Measurements from ENCODE around the gene AOPEP. TPM values are rescaled to one million over a fixed set of nuclear protein-coding genes. Genes with fewer than 3 reads are reported as not detected.
A peak's percentile ranks its signal among the peaks of the same experiment; 100 is the strongest.

The AOPEP gene
- total and polyA plus RNA-seq, 9 of the 15 experiments (the other 6 are each of a cell fraction or from before 2014, with no cell fraction given): 4.5 to 19.3 (median 13.5) TPM

DNA sequence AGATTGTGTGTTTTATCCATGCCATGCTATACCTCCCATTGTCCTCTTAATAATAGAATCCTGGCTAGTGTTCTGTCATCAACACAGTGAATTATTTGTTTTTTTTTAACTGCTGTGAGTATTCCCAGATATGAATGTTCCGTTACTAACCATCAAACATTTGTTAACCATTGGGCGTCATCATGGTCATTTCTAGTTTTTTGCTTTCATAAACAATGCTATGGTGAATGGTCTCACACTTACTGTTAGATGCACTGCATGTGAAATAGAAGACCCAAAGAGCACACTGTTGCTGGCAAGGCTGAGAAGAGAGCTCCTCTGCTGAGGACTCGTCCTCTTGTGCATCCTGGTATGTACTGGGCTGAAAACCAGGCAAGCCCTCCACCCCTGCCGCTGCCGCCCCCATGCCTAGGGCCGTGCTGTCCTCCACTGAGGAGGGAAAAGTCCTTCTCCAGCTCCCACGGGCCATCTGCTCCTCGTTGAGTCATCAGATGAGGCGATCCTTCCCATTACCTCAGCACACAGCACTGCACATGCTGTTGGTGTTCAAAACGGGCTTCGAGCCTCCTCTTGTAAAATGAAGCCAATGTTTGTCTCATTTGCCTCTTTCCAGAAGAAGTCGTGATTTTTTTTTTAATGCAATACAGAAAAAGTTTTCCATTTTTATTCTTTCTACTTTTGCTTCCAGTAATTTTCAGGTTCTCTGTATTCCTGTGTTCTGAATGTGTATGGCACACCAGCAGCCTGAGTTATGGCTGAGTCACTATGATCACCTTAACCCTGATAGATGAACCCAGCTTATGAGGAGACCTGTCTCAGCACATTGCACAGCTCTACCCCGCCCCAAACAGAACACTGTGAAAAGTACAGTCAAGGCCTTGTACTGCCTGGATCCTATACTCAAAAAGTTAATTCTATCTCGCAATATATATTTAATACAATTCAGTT, 219.0 kb downstream of the AOPEP start (continued):
- TF ChIP-seq, protein P1, sequence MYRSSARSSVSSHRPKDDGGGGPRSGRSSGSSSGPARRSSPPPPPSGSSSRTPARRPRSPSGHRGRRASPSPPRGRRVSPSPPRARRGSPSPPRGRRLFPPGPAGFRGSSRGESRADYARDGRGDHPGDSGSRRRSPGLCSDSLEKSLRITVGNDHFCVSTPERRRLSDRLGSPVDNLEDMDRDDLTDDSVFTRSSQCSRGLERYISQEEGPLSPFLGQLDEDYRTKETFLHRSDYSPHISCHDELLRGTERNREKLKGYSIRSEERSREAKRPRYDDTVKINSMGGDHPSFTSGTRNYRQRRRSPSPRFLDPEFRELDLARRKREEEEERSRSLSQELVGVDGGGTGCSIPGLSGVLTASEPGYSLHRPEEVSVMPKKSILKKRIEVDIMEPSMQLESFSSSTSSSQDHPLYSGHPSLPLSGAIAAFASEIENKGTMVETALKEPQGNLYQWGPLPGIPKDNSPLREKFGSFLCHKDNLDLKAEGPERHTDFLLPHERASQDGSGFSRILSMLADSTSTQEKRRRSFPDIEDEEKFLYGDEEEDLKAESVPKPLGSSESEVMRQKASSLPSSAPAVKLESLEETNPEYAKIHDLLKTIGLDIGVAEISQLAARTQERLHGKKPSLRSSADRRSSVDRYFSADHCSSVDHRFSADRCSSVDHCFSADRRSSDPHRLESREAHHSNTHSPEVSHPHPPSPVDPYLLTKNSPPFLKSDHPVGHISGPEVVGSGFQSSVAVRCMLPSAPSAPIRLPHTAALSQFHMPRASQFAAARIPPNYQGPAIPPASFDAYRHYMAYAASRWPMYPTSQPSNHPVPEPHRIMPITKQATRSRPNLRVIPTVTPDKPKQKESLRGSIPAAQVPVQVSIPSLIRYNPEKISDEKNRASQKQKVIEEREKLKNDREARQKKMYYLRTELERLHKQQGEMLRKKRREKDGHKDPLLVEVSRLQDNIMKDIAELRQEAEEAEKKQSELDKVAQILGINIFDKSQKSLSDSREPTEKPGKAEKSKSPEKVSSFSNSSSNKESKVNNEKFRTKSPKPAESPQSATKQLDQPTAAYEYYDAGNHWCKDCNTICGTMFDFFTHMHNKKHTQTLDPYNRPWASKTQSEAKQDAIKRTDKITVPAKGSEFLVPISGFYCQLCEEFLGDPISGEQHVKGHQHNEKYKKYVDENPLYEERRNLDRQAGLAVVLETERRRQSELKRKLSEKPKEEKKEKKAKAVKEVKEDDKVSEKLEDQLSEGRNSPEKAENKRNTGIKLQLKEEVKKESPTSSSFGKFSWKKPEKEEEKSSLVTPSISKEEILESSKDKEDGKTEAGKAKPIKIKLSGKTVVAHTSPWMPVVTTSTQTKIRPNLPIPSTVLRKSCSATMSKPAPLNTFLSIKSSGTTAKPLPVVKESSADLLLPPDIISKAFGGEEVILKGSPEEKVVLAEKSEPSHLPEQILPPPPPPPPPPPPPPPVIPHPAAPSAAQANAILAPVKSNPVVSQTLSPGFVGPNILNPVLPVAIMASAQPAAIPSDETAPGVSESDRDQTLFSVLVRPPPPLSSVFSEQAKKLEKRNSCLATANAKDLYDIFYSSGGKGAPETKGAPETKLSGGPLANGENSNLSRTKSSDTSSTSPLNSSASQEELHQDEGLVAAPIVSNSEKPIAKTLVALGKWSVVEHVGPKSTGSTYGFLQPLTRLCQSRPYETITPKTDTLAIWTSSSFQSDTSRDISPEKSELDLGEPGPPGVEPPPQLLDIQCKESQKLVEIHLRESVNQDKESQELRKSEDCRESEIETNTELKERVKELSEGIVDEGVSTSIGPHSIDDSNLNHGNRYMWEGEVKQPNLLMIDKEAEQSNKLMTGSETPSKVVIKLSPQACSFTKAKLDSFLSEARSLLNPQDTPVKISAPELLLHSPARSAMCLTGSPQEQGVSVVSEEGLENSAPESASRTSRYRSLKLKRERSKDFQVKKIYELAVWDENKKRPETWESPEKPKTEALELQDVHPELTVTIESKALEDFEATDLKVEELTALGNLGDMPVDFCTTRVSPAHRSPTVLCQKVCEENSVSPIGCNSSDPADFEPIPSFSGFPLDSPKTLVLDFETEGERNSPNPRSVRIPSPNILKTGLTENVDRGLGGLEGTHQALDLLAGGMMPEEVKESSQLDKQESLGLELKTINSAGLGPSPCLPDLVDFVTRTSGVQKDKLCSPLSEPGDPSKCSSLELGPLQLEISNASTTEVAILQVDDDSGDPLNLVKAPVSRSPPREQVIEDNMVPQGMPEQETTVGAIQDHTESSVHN (IDR thresholded peaks at IDR 0.05; ENCODE audit: borderline replicate concordance in 1 of 2, low read depth in 1 of 2): no peak
- TF ChIP-seq SLC30A9 (CRISPR knock-in tag; IDR thresholded peaks at IDR 0.05) (no peak), ERF (CRISPR knock-in tag; IDR thresholded peaks at IDR 0.05) (no peak), ZNF217 (CRISPR knock-in tag; IDR thresholded peaks at IDR 0.05) (no peak), LEF1 (IDR thresholded peaks at IDR 0.05) (no peak), SMAD4 (CRISPR knock-in tag; conservative IDR thresholded peaks at IDR 0.05) (no peak), FUS (optimal IDR thresholded peaks at IDR 0.05; ENCODE audit: low read depth, low read length) (no peak), DACH1 (IDR thresholded peaks at IDR 0.05; ENCODE audit: partially characterized antibody) (no peak), IFI16 (CRISPR knock-in tag; IDR thresholded peaks at IDR 0.05) (no peak), SMARCE1 (IDR thresholded peaks at IDR 0.05) (peak; percentile 41; the same call in 1 of the 2 replicates), CREB1 (IDR thresholded peaks at IDR 0.05) (no peak), CREB1 (CRISPR knock-in tag; IDR thresholded peaks at IDR 0.05) (no peak), FOSL1 (tag; conservative IDR thresholded peaks at IDR 0.05) (peak; percentile 76), NFIX (CRISPR knock-in tag; IDR thresholded peaks at IDR 0.05; ENCODE audit: low read depth) (no peak), KHSRP (IDR thresholded peaks at IDR 0.05) (no peak), SRSF1 (IDR thresholded peaks at IDR 0.05; ENCODE audit: low read depth, low read length) (no peak)
- TF ChIP-seq, protein P2, sequence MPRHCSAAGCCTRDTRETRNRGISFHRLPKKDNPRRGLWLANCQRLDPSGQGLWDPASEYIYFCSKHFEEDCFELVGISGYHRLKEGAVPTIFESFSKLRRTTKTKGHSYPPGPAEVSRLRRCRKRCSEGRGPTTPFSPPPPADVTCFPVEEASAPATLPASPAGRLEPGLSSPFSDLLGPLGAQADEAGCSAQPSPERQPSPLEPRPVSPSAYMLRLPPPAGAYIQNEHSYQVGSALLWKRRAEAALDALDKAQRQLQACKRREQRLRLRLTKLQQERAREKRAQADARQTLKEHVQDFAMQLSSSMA (CRISPR knock-in tag; IDR thresholded peaks at IDR 0.05): no peak
- TF ChIP-seq, protein P3, sequence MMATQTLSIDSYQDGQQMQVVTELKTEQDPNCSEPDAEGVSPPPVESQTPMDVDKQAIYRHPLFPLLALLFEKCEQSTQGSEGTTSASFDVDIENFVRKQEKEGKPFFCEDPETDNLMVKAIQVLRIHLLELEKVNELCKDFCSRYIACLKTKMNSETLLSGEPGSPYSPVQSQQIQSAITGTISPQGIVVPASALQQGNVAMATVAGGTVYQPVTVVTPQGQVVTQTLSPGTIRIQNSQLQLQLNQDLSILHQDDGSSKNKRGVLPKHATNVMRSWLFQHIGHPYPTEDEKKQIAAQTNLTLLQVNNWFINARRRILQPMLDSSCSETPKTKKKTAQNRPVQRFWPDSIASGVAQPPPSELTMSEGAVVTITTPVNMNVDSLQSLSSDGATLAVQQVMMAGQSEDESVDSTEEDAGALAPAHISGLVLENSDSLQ (IDR thresholded peaks at IDR 0.05): no peak

Measured in K562 (cell line).